GM19328 (cell line): ENCODE measurements around the gene GNPTG.
A peak's percentile ranks its signal among the peaks of the same experiment; 100 is the strongest.

Experiments used
- ATAC-seq: cut with Tn5 transposase; IDR thresholded peaks from one replicate; pipeline ENCODE4 v1.9.1; 2021; ENCODE audit warnings: mild to moderate bottlenecking, moderate library complexity; ENCODE audit not compliant: unreplicated experiment

Gene GNPTG

GRCh38 chr16:1351582-1352362 is at the start of gene GNPTG, which contains the start of gene TSR3:
Gene GNPTG (plus strand): TSS chr16:1351931. CDS start chr16:1351966, 35 bp downstream.
Gene TSR3 (minus strand): TSS chr16:1351878. CDS start chr16:1351804, 74 bp downstream.
- ATAC-seq, result peak; percentile 68

GRCh38 chr16:1305823-1306222 is 45.9 kb upstream of the GNPTG start:
- ATAC-seq, result no peak

GRCh38 chr16:1306334-1306733 is 45.4 kb upstream of the GNPTG start:
- no peak for ATAC-seq

GRCh38 chr16:1308036-1308976 is 43.4 kb upstream of the GNPTG start:
- no peak for ATAC-seq

- ATAC-seq, result peak; percentile 44
Measured at GRCh38 chr16:1308977-1309885, 42.5 kb upstream of the GNPTG start, which contains the start of gene UBE2I. Gene UBE2I (plus strand): TSS chr16:1309636. CDS start chr16:1314031, 4,395 bp downstream.

GRCh38 chr16:1309888-1310831 is 41.6 kb upstream of the GNPTG start:
- peak; percentile 16 for ATAC-seq

- ATAC-seq, result no peak
Measured at GRCh38 chr16:1310832-1311200, 40.9 kb upstream of the GNPTG start.

GRCh38 chr16:1311212-1311737 is 40.5 kb upstream of the GNPTG start:
- ATAC-seq, result no peak

- no peak for ATAC-seq
Measured at GRCh38 chr16:1311738-1312466, 39.8 kb upstream of the GNPTG start.

- no peak for ATAC-seq
Measured at GRCh38 chr16:1312467-1312816, 39.3 kb upstream of the GNPTG start.

GRCh38 chr16:1312903-1313302 is 38.8 kb upstream of the GNPTG start:
- ATAC-seq, result no peak

GRCh38 chr16:1313721-1314369 is 37.9 kb upstream of the GNPTG start:
- no peak for ATAC-seq

- ATAC-seq, result no peak
Measured at GRCh38 chr16:1314399-1315068, 37.2 kb upstream of the GNPTG start.

- ATAC-seq, result no peak
Measured at GRCh38 chr16:1315081-1316032, 36.4 kb upstream of the GNPTG start.

GRCh38 chr16:1316033-1316405 is 35.7 kb upstream of the GNPTG start:
- no peak for ATAC-seq

- ATAC-seq, result no peak
Measured at GRCh38 chr16:1317479-1318267, 34.1 kb upstream of the GNPTG start.
